ENCODE data around the gene PRKCZ.

PRKCZ gene

GRCh38 chr1:2095981-2096736, 45.9 kb downstream of the PRKCZ start:
- FAIRE-seq, result no peak
- DNase-seq (ENCODE audit: insufficient read length, low spot score), result no peak

GRCh38 chr1:2097386-2098300, 47.4 kb downstream of the PRKCZ start:
- DNase-seq (ENCODE audit: insufficient read length, low spot score) (no peak), FAIRE-seq (no peak)
- TF ChIP-seq TAF1 (IDR thresholded peaks at IDR 0.05; ENCODE audit: low read depth, low read length), result no peak
- TF ChIP-seq PAX5 (IDR thresholded peaks at IDR 0.05; ENCODE audit: insufficient read depth, low read length, severe bottlenecking), result no peak
- TF ChIP-seq POLR2A (IDR thresholded peaks at IDR 0.05; ENCODE audit: low read depth, low read length), result no peak
- no peak for TF ChIP-seq POLR2AphosphoS5 (IDR thresholded peaks at IDR 0.05; ENCODE audit: low read depth, low read length)
- no peak for TF ChIP-seq SPI1 (IDR thresholded peaks at IDR 0.05; ENCODE audit: low read depth, low read length)
- TF ChIP-seq POU2F2 (IDR thresholded peaks at IDR 0.05; ENCODE audit: low read depth, low read length), result no peak

More at GRCh38 chr1:2095981-2096736, 45.9 kb downstream of the PRKCZ start:
- no peak for TF ChIP-seq SPI1 (IDR thresholded peaks at IDR 0.05; ENCODE audit: low read depth, low read length)
- no peak for TF ChIP-seq POLR2AphosphoS5 (IDR thresholded peaks at IDR 0.05; ENCODE audit: low read depth, low read length)
- no peak for TF ChIP-seq TAF1 (IDR thresholded peaks at IDR 0.05; ENCODE audit: low read depth, low read length)
- TF ChIP-seq PAX5 (IDR thresholded peaks at IDR 0.05; ENCODE audit: insufficient read depth, low read length, severe bottlenecking), result no peak
- no peak for TF ChIP-seq POLR2A (IDR thresholded peaks at IDR 0.05; ENCODE audit: low read depth, low read length)
- no peak for TF ChIP-seq POU2F2 (IDR thresholded peaks at IDR 0.05; ENCODE audit: low read depth, low read length)

GRCh38 chr1:2098301-2098698, 48.1 kb downstream of the PRKCZ start:
- no peak for FAIRE-seq
- TF ChIP-seq POLR2AphosphoS5 (IDR thresholded peaks at IDR 0.05; ENCODE audit: low read depth, low read length), result no peak
- no peak for TF ChIP-seq SPI1 (IDR thresholded peaks at IDR 0.05; ENCODE audit: low read depth, low read length)
- TF ChIP-seq TAF1 (IDR thresholded peaks at IDR 0.05; ENCODE audit: low read depth, low read length), result no peak
- no peak for DNase-seq (ENCODE audit: insufficient read length, low spot score)

GRCh38 chr1:2098839-2099785, 48.9 kb downstream of the PRKCZ start:
- FAIRE-seq (no peak), DNase-seq (ENCODE audit: insufficient read length, low spot score) (no peak)
- no peak for TF ChIP-seq TAF1 (IDR thresholded peaks at IDR 0.05; ENCODE audit: low read depth, low read length)
- no peak for TF ChIP-seq PAX5 (IDR thresholded peaks at IDR 0.05; ENCODE audit: insufficient read depth, low read length, severe bottlenecking)
- no peak for TF ChIP-seq POLR2A (IDR thresholded peaks at IDR 0.05; ENCODE audit: low read depth, low read length)
- no peak for TF ChIP-seq POLR2AphosphoS5 (IDR thresholded peaks at IDR 0.05; ENCODE audit: low read depth, low read length)
- no peak for TF ChIP-seq POU2F2 (IDR thresholded peaks at IDR 0.05; ENCODE audit: low read depth, low read length)
- TF ChIP-seq SPI1 (IDR thresholded peaks at IDR 0.05; ENCODE audit: low read depth, low read length), result no peak

- FAIRE-seq, result no peak
Observed at GRCh38 chr1:2099886-2100779, 49.9 kb downstream of the PRKCZ start.

GRCh38 chr1:2100780-2101108, 50.5 kb downstream of the PRKCZ start:
- no peak for TF ChIP-seq TAF1 (IDR thresholded peaks at IDR 0.05; ENCODE audit: low read depth, low read length)
- TF ChIP-seq POLR2AphosphoS5 (IDR thresholded peaks at IDR 0.05; ENCODE audit: low read depth, low read length), result no peak
- no peak for FAIRE-seq
- no peak for DNase-seq (ENCODE audit: insufficient read length, low spot score)

More at GRCh38 chr1:2099886-2100779, 49.9 kb downstream of the PRKCZ start:
- no peak for DNase-seq (ENCODE audit: insufficient read length, low spot score)
- no peak for TF ChIP-seq PAX5 (IDR thresholded peaks at IDR 0.05; ENCODE audit: insufficient read depth, low read length, severe bottlenecking)
- TF ChIP-seq SPI1 (IDR thresholded peaks at IDR 0.05; ENCODE audit: low read depth, low read length), result no peak
- TF ChIP-seq POLR2AphosphoS5 (IDR thresholded peaks at IDR 0.05; ENCODE audit: low read depth, low read length), result no peak
- TF ChIP-seq POLR2A (IDR thresholded peaks at IDR 0.05; ENCODE audit: low read depth, low read length), result no peak
- TF ChIP-seq TAF1 (IDR thresholded peaks at IDR 0.05; ENCODE audit: low read depth, low read length), result no peak
- no peak for TF ChIP-seq POU2F2 (IDR thresholded peaks at IDR 0.05; ENCODE audit: low read depth, low read length)

- DNase-seq (ENCODE audit: insufficient read length, low spot score) (no peak), FAIRE-seq (no peak)
- TF ChIP-seq PAX5 (IDR thresholded peaks at IDR 0.05; ENCODE audit: insufficient read depth, low read length, severe bottlenecking) (no peak), TAF1 (IDR thresholded peaks at IDR 0.05; ENCODE audit: low read depth, low read length) (no peak), SPI1 (IDR thresholded peaks at IDR 0.05; ENCODE audit: low read depth, low read length) (no peak), POLR2A (IDR thresholded peaks at IDR 0.05; ENCODE audit: low read depth, low read length) (no peak)
Observed at GRCh38 chr1:2101531-2101930, 51.3 kb downstream of the PRKCZ start.

- TF ChIP-seq SPI1 (IDR thresholded peaks at IDR 0.05; ENCODE audit: low read depth, low read length) (no peak), POU2F2 (IDR thresholded peaks at IDR 0.05; ENCODE audit: low read depth, low read length) (no peak), TAF1 (IDR thresholded peaks at IDR 0.05; ENCODE audit: low read depth, low read length) (no peak), POLR2A (IDR thresholded peaks at IDR 0.05; ENCODE audit: low read depth, low read length) (no peak), POLR2AphosphoS5 (IDR thresholded peaks at IDR 0.05; ENCODE audit: low read depth, low read length) (no peak), PAX5 (IDR thresholded peaks at IDR 0.05; ENCODE audit: insufficient read depth, low read length, severe bottlenecking) (no peak)
- no peak for FAIRE-seq
- no peak for DNase-seq (ENCODE audit: insufficient read length, low spot score)
Observed at GRCh38 chr1:2101946-2102345, 51.7 kb downstream of the PRKCZ start.
